ENCODE measurements around the gene SPATA3.

- TF ChIP-seq POLR2A (IDR thresholded peaks at IDR 0.05) (no peak), CTCF (IDR thresholded peaks at IDR 0.05) (no peak), EP300 (IDR thresholded peaks at IDR 0.05; ENCODE audit: low read depth) (no peak)
Observed at GRCh38 chr2:231036131-231036530, 40.2 kb downstream of the SPATA3 start.
